CD4-positive, alpha-beta T cell treated with Interleukin-10 for 1 hour (primary cell): ENCODE data around the gene CCNA1.

ENCODE experiments used
- DNase-seq: peaks from one replicate; pipeline ENCODE4 v3.0.0-alpha.2; 2020

The CCNA1 gene

GRCh38 chr13:36454987-36455386 lies 22.7 kb downstream of the CCNA1 start:
- no peak for DNase-seq

DNA sequence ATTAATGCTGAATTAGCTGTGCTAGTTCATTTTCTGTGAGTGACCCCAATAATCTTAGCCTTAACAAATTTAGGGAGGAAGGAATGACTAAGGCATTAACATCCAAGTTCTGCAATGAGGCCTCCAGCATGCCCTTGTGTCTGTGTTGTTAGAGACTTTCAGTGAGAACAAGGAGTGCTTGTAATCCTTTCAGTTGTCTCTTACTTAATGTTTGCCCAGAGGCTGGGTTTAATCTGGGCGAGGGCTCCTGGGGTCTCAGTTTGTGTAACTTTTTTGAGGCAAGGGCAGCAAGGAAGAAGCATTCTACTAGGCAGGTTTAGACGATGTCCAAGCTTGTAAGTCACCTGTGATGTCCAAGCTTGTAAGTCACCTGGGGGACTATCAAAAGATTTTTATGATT lies 24.3 kb downstream of the CCNA1 start:
- DNase-seq: no peak

DNA sequence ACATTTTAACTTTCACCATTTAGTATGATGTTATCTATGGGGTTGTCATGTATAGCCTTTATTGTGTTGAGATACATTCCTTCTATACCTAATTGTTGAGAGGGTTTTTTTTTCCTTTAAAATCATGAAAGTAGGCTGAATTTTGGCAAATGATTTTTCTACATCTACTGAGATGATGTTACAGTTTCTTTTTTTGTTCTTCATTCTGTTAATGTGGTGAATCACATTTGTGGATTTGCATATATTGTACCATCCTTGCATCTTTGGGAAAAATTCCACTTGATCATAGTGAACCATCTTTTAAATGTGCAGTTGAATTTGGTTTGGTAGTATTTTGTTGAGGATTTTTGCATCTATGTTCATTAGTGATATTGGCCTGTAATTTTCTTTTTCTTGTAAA lies 29.2 kb downstream of the CCNA1 start:
- no peak for DNase-seq

DNA sequence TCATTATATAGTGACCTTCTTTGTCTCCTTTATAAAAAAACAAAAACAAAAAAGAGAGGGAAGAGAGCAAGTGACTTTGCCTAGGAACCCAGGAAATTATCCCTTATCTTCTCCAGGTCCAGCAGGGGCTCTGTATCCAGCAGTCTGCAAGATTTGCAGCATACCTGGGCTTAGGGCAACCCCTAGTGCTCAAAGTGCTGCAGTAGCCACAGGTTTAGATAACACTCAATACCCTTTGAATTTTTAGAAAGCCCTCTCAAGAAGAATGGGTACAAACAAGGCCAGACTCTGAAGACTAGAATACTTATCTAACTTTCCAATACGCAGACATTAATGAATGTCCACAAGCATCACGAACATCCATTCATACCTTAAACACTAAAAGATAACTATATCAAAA lies 43.2 kb downstream of the CCNA1 start:
- DNase-seq: no peak

- DNase-seq: no peak
These were observed 44.4 kb downstream of the CCNA1 start for GRCh38 chr13:36476661-36477060.

DNA sequence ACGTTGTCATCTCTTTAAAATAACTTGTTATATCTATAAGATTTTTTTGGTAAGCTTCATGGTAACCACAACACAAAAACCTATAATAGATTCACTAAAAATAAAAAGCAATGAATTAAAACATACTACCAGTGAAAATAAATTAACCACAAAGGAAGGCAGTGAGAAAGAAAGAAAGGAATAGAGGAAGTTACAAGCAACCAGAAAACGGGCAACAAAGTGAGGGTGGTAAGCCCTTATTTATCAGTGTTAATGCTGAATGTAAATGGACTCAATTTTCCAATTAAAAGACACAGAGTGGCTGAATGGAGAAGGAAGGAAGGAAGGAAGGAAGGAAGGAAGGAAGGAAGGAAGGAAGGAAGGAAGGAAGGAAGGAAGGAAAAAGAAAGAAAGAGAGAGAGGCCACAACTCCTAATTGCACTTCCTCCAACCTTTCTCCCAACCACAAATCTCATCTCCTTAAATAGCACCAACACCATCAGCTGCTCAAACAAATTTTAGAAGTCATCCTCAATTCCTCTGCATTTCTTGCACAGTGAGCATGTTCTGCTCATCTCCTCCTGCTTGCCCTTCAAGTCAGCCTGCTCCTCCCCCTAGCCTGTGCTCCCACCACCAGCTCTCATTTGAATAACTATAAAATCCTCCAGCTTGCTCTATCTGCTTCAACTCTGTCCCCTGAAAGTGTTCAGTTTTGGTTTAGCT lies 48.6 kb downstream of the CCNA1 start:
- DNase-seq: no peak

GRCh38 chr13:36490055-36490454 lies 57.8 kb downstream of the CCNA1 start:
- no peak for DNase-seq
